ENCODE measurements around the gene MAGI1.

DNA sequence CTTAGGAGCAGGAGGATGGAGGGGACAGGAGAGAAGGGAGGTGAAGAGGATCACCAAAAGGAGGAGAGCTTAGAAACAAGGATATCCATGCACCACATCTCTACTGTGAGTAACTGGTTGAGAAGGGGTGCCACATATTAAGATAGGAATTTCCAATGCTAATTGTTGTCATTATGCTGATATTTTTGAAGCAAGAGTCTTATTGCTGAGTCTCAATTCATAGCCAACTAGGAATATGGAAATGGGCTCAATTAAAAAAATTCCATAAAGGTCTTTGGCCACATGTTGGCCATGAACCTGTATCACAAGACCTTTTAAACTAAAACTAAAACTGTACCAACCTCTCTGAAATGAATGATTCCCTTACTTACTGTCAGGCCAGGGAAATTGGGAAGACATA is 642.6 kb downstream of the MAGI1 start:
- TF ChIP-seq POLR2AphosphoS5 (IDR thresholded peaks at IDR 0.05; ENCODE audit: insufficient read depth in 1 of 2, low read depth in 1 of 2), result no peak
- TF ChIP-seq, protein P1, sequence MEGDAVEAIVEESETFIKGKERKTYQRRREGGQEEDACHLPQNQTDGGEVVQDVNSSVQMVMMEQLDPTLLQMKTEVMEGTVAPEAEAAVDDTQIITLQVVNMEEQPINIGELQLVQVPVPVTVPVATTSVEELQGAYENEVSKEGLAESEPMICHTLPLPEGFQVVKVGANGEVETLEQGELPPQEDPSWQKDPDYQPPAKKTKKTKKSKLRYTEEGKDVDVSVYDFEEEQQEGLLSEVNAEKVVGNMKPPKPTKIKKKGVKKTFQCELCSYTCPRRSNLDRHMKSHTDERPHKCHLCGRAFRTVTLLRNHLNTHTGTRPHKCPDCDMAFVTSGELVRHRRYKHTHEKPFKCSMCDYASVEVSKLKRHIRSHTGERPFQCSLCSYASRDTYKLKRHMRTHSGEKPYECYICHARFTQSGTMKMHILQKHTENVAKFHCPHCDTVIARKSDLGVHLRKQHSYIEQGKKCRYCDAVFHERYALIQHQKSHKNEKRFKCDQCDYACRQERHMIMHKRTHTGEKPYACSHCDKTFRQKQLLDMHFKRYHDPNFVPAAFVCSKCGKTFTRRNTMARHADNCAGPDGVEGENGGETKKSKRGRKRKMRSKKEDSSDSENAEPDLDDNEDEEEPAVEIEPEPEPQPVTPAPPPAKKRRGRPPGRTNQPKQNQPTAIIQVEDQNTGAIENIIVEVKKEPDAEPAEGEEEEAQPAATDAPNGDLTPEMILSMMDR (IDR thresholded peaks at IDR 0.05), result no peak
- TF ChIP-seq POLR2A (IDR thresholded peaks at IDR 0.05), result no peak

Measured in vagina (tissue), 2 donors.